ENCODE results near the gene HMX1. TPM values are rescaled to one million over a fixed set of nuclear protein-coding genes. Genes with fewer than 3 reads are reported as not detected.

Gene HMX1
- total RNA-seq, 2 experiments from 2014 or later = not detected

- H3K27ac ChIP-seq (ENCODE audit: low read depth in 1 of 2, low read length in 2 of 2) = no peak overlapping the region
- ChIA-PET POLR2A (no interaction called here), CTCF (no interaction called here)
- Mint-ChIP-seq H3K4me3 (no peak overlapping the region), H3K27ac (no peak overlapping the region), H3K9me3 (no peaks in the 10 kb centered on the region), H3K36me3 (ENCODE audit: low read depth) (no peaks in the 10 kb centered on the region), H3K4me1 (ENCODE audit: low read depth) (no peaks in the 10 kb centered on the region), H3K27me3 (peaks cover 15% of the 10 kb centered on the region)
- ATAC-seq (ENCODE audit: poor library complexity) = no peak
- peaks cover 0 to 2% of the 10 kb centered on the region in 2 experiments for H3K27me3 ChIP-seq (ENCODE audit: control insufficient read depth in 1 of 2, insufficient read depth in 2 of 2, low read length in 2 of 2)
- H3K4me3 ChIP-seq (ENCODE audit: low read length) = no peak overlapping the region
- H3K9me3 ChIP-seq (ENCODE audit: control insufficient read depth in 1 of 2, insufficient read depth in 1 of 2, low read length in 2 of 2) = peaks cover 7 to 50% of the 10 kb centered on the region in 2 experiments
- DNase-seq = no peak
- TF ChIP-seq CTCF (IDR thresholded peaks at IDR 0.05) = no peak
- no peaks in the 10 kb centered on the region for H3K36me3 ChIP-seq (ENCODE audit: insufficient read depth, low read length)
- intact Hi-C loops (cut with DNase I, micrococcal nuclease) = no loop called here
- H3K4me1 ChIP-seq (ENCODE audit: insufficient read depth, low read length) = no peaks in the 10 kb centered on the region
Observed at GRCh38 chr4:8847331-8847730, 24.3 kb downstream of the HMX1 start.

DNA sequence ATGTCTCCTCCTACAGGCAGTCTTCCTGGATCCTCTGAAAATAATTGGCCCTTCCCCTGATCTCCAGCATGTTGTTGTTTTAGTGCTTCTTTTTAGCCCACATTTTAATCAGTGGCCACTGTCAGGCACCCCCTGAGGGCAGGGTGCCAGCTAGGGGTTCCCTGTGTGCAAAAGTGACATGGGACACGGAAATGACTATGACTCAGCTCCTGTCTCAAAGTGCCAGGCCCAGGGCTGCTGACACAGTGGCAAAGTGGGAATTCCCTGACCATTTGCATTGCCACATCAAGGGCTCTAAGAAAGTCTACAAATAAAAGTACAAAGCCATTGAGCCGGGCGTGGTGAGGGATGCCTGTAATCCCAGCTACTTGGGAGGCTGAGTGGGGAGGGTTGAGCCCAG lies 24.8 kb downstream of the HMX1 start:
- intact Hi-C loops (cut with DNase I, micrococcal nuclease) = no loop called here
- Histone ChIP-seq H3K4me3 (ENCODE audit: low read length) (no peak overlapping the region), H3K4me1 (ENCODE audit: insufficient read depth, low read length) (no peaks in the 10 kb centered on the region), H3K27me3 (ENCODE audit: control insufficient read depth in 1 of 2, insufficient read depth in 2 of 2, low read length in 2 of 2) (no peaks in the 10 kb centered on the region), H3K27ac (ENCODE audit: low read depth in 1 of 2, low read length in 2 of 2) (no peak overlapping the region), H3K9me3 (ENCODE audit: control insufficient read depth in 1 of 2, insufficient read depth in 1 of 2, low read length in 2 of 2) (peaks cover 7 to 45% of the 10 kb centered on the region in 2 experiments), H3K36me3 (ENCODE audit: insufficient read depth, low read length) (no peaks in the 10 kb centered on the region)
- H3K4me3 Mint-ChIP-seq = no peak overlapping the region
- H3K27me3 Mint-ChIP-seq = peaks cover 15% of the 10 kb centered on the region
- no peaks in the 10 kb centered on the region for H3K36me3 Mint-ChIP-seq (ENCODE audit: low read depth)
- H3K27ac Mint-ChIP-seq = no peak overlapping the region
- CTCF ChIA-PET = no interaction called here
- TF ChIP-seq CTCF (IDR thresholded peaks at IDR 0.05) = no peak
- no peaks in the 10 kb centered on the region for H3K9me3 Mint-ChIP-seq
- no peaks in the 10 kb centered on the region for H3K4me1 Mint-ChIP-seq (ENCODE audit: low read depth)
- POLR2A ChIA-PET = no interaction called here
- DNase-seq = no peak
- no peak for ATAC-seq (ENCODE audit: poor library complexity)

- DNase-seq (no peak), ATAC-seq (ENCODE audit: poor library complexity) (no peak)
- Histone ChIP-seq H3K4me1 (ENCODE audit: insufficient read depth, low read length) (no peaks in the 10 kb centered on the region), H3K27me3 (ENCODE audit: control insufficient read depth in 1 of 2, insufficient read depth in 2 of 2, low read length in 2 of 2) (no peaks in the 10 kb centered on the region), H3K27ac (ENCODE audit: low read depth in 1 of 2, low read length in 2 of 2) (no peak overlapping the region), H3K36me3 (ENCODE audit: insufficient read depth, low read length) (no peaks in the 10 kb centered on the region), H3K4me3 (ENCODE audit: low read length) (no peak overlapping the region), H3K9me3 (ENCODE audit: control insufficient read depth in 1 of 2, insufficient read depth in 1 of 2, low read length in 2 of 2) (peaks cover 7 to 41% of the 10 kb centered on the region in 2 experiments)
- Mint-ChIP-seq H3K27me3 (peaks cover 15% of the 10 kb centered on the region), H3K4me3 (no peak overlapping the region), H3K9me3 (no peaks in the 10 kb centered on the region), H3K27ac (no peak overlapping the region), H3K36me3 (ENCODE audit: low read depth) (no peaks in the 10 kb centered on the region), H3K4me1 (ENCODE audit: low read depth) (no peaks in the 10 kb centered on the region)
- intact Hi-C loops (cut with DNase I, micrococcal nuclease) = no loop called here
- TF ChIP-seq CTCF (IDR thresholded peaks at IDR 0.05) = no peak
- CTCF ChIA-PET = no interaction called here
- POLR2A ChIA-PET = no interaction called here
Observed at GRCh38 chr4:8846046-8846720, 25.5 kb downstream of the HMX1 start.
